GM06990 (cell line): ENCODE data around the gene ANP32E.
"Not testable (repeated sequence)": the region's sequence is repeated elsewhere in the genome, so short reads cannot be mapped to it uniquely, and the experiment has no call there.

ENCODE experiments used
- DNase-seq: peaks from one replicate; pipeline ENCODE4 v3.0.0-alpha.2; 2011; ENCODE audit not compliant: insufficient read length; ENCODE audit errors: extremely low read depth
- H3K27me3 ChIP-seq: replicated peaks from 2 replicates; pipeline ENCODE4 v1.6.0; 2011; ENCODE audit warnings: low read length; ENCODE audit not compliant: control insufficient read depth, insufficient read depth
- H3K36me3 ChIP-seq: 2 replicates; pipeline ENCODE4 v1.5.1; 2011; ENCODE audit warnings: low read length; ENCODE audit not compliant: control insufficient read depth, insufficient read depth
- H3K4me3 ChIP-seq: replicated peaks from 2 replicates; pipeline ENCODE4 v1.5.1; 2011; ENCODE audit warnings: low read depth, mild to moderate bottlenecking, control low read depth, low read length
- TF ChIP-seq, protein P1 (sequence below): IDR thresholded peaks from 2 replicates; pipeline ENCODE4 v1.5.1; 2011; ENCODE audit warnings: low read length, control low read depth, mild to moderate bottlenecking, inconsistent platforms; ENCODE audit not compliant: insufficient read depth, poor library complexity, severe bottlenecking

Gene ANP32E

DNA sequence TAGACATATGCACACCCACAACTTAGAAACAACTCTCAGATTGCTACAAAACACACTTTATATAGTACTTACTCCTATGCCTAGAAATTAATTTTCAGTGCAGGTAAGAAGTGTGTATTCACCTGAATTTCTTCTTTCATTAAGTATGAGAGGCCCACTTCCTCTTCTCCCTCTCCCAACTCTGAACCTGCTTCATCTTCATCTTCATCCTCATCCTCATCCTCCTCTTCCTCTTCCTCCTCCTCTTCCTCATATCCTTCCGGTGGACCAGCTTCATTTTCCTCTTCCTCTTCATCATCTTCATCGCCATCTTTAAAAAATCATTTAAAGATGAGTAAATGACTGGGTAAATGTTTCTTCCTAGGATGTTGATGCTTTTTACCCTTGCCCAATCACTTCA lies 9.4 kb downstream of the ANP32E start:
- Histone ChIP-seq H3K36me3 (peaks cover 10% of the 10 kb centered on the region), H3K4me3 (no peak overlapping the region), H3K27me3 (no peaks in the 10 kb centered on the region)
- DNase-seq: no peak
- TF ChIP-seq, protein P1, sequence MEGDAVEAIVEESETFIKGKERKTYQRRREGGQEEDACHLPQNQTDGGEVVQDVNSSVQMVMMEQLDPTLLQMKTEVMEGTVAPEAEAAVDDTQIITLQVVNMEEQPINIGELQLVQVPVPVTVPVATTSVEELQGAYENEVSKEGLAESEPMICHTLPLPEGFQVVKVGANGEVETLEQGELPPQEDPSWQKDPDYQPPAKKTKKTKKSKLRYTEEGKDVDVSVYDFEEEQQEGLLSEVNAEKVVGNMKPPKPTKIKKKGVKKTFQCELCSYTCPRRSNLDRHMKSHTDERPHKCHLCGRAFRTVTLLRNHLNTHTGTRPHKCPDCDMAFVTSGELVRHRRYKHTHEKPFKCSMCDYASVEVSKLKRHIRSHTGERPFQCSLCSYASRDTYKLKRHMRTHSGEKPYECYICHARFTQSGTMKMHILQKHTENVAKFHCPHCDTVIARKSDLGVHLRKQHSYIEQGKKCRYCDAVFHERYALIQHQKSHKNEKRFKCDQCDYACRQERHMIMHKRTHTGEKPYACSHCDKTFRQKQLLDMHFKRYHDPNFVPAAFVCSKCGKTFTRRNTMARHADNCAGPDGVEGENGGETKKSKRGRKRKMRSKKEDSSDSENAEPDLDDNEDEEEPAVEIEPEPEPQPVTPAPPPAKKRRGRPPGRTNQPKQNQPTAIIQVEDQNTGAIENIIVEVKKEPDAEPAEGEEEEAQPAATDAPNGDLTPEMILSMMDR: no peak

DNA sequence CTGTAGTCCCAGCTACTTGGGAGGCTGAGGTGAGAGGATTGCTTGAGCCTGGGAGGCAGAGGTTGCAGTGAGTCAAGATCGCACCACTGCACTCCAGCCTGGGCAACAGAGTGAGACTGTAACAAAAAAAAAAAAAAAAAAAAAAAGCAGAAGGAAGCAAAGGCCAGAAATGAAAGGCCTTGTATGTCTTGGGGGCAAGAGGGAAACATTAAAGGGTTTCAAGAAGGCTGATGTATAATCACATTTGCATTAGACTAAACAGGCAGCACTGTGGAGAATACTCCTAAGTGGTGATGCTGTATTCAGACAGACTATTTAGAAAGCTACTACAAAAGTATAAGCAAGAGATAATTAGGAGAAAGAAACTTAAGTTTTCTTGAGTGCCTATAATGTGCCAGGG lies 10.4 kb downstream of the ANP32E start:
- TF ChIP-seq, protein P1: no peak
- Histone ChIP-seq H3K27me3 (no peaks in the 10 kb centered on the region), H3K36me3 (peaks cover 10% of the 10 kb centered on the region), H3K4me3 (no peak overlapping the region)
- no peak for DNase-seq

DNA sequence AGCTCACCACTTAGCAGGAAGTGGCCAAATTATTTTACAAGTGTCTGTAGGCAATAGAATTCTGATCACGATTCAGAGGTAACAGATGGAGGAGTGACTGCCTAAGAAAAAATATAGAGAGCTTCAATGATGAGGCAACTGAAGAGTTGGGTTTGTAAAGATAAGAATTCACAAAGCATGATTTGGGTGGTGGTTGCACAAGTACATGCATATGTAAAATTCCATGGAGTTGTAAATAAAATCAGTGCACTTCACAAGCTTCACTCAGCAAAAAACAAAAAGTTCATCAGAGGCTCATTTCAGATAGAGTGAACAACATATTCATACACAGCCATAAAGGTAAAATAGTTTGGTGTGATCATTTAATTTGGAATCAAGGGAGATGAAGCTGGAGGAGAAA lies 10.9 kb downstream of the ANP32E start:
- no peak for DNase-seq
- Histone ChIP-seq H3K4me3 (no peak overlapping the region), H3K27me3 (no peaks in the 10 kb centered on the region), H3K36me3 (peaks cover 10% of the 10 kb centered on the region)
- TF ChIP-seq, protein P1: no peak

GRCh38 chr1:150221552-150221951 lies 14.4 kb downstream of the ANP32E start:
- no peak overlapping the region for H3K4me3 ChIP-seq
- DNase-seq: no peak
- TF ChIP-seq, protein P1: peak; percentile 39
- no peaks in the 10 kb centered on the region for H3K27me3 ChIP-seq
- peaks cover 7% of the 10 kb centered on the region for H3K36me3 ChIP-seq

GRCh38 chr1:150215855-150216254 lies 20.1 kb downstream of the ANP32E start:
- not testable (repeated sequence) for H3K36me3 ChIP-seq, DNase-seq, H3K27me3 ChIP-seq, H3K4me3 ChIP-seq

GRCh38 chr1:150214099-150214756 lies 21.7 kb downstream of the ANP32E start:
- H3K4me3 ChIP-seq: peak overlapping the region; percentile 55

More at GRCh38 chr1:150214099-150214756, 21.7 kb downstream of the ANP32E start:
- not testable (repeated sequence) for H3K27me3 ChIP-seq, DNase-seq, H3K36me3 ChIP-seq
